ENCODE results near the gene C1QB.

Gene C1QB

GRCh38 chr1:22694172-22694571 is 41.1 kb downstream of the C1QB start:
- FAIRE-seq (no peak), DNase-seq (ENCODE audit: insufficient read length, low spot score) (no peak)
- no peak for TF ChIP-seq CTCF (IDR thresholded peaks at IDR 0.05; ENCODE audit: insufficient read depth, missing control alignments)

- DNase-seq (ENCODE audit: insufficient read length, low spot score): no peak
- FAIRE-seq: no peak
- no peak for TF ChIP-seq CTCF (IDR thresholded peaks at IDR 0.05; ENCODE audit: insufficient read depth, missing control alignments)
Measured at GRCh38 chr1:22696610-22697009, 43.6 kb downstream of the C1QB start.

- DNase-seq (ENCODE audit: insufficient read length, low spot score): no peak
- no peak for FAIRE-seq
- TF ChIP-seq CTCF (IDR thresholded peaks at IDR 0.05; ENCODE audit: insufficient read depth, missing control alignments): no peak
Measured at GRCh38 chr1:22697980-22698379, 44.9 kb downstream of the C1QB start.

- DNase-seq (ENCODE audit: insufficient read length, low spot score): no peak
- no peak for TF ChIP-seq CTCF (IDR thresholded peaks at IDR 0.05; ENCODE audit: insufficient read depth, missing control alignments)
- no peak for FAIRE-seq
Measured at GRCh38 chr1:22699681-22700520, 46.9 kb downstream of the C1QB start.

GRCh38 chr1:22702296-22703085 is 49.5 kb downstream of the C1QB start:
- DNase-seq (ENCODE audit: insufficient read length, low spot score): no peak
- no peak for TF ChIP-seq CTCF (IDR thresholded peaks at IDR 0.05; ENCODE audit: insufficient read depth, missing control alignments)
- FAIRE-seq: no peak

- no peak for FAIRE-seq
- TF ChIP-seq CTCF (IDR thresholded peaks at IDR 0.05; ENCODE audit: insufficient read depth, missing control alignments): peak; percentile 87
- peak; percentile 38 for DNase-seq (ENCODE audit: insufficient read length, low spot score)
Measured at GRCh38 chr1:22704440-22705067, 51.5 kb downstream of the C1QB start.
